Stimulated activated CD8-positive, alpha-beta memory T cell treated with anti-CD3 and anti-CD28 coated beads, Interleukin-4, amount 100 ng/mL, for 24 hours (primary cell): ENCODE measurements around the gene FOXP3.

Source experiments
- DNase-seq: peaks from one replicate; pipeline ENCODE4 v3.0.0-alpha.2; 2020; ENCODE audit warnings: low read depth

The FOXP3 gene

DNA sequence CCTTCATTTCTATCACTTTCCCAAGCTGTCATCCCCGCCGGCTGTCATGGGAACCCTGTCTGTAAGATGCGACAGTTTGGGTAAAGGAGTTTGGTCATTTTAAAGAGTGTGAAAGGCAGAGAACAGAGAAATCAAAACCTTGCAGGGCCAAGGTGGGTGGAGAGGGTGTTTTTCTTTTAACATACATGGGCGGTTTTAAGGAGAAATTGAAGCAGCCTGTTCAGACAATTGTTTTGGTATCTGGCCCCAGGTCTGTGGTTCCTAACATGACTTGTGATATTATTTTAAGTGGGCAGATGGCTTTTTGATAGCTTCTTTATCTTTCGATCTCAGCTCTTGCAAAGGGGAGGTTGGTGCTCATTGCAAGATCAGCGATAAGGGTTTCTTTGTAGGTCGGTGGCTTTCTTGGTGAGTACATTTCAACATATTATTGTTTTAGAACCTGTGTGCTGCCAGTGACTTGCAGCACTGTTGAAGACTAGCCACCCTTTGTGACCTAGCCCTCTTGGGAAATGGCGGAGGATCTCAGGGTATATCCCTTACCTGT lies 8.7 kb upstream of the FOXP3 start:
- no peak for DNase-seq

GRCh38 chrX:49272421-49272820 lies 7.9 kb upstream of the FOXP3 start:
- no peak for DNase-seq

DNA sequence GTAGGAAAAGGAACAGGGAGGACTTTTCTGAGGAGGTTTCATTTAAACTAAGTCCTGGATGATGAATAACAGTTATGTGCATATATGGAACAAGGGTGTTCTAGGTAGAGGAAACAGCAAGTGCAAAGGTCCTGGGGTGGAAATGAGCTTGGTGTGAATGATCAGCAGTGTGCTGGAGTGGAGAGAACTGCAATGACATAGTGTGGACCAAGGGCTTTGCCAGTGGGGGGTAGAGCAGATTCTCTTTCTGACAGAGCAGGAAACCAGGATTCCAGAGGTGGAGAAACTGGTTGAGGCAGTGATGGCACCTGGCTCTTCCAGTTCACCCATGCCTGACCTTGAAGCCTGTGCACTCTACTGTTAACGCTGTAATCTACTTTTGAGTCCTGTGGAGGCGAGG lies 6.8 kb upstream of the FOXP3 start:
- DNase-seq = no peak

DNA sequence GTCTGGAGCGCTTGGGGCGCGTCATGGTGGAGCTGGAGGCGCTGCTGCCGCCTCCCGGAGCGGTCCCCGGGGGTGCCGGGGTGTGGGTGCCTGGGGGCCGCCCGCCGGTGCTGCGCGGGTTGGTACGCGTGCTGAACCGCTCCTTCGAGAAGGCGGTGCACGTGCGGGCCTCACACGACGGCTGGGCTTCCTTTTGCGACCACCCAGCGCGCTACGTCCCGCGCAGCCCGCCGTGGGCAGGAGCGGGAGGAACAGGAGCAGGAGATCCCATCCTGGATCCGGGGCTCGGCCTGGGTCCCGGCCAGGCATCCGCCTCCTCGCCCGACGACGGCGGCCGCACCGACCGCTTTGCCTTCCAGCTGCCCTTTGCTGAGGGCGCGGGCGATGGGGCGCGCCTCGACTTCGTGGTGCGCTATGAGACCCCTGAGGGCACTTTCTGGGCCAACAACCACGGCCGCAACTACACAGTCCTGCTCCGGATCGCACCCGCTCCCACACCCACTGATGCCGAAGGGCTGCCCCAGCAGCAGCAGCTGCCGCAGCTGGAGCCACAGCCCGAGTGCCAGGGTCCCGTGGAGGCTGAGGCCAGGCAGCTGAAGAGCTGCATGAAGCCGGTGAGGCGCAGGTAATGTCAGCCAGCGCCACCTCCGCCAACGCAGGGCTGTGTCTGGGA lies 5.9 kb upstream of the FOXP3 start:
- no peak for DNase-seq

DNA sequence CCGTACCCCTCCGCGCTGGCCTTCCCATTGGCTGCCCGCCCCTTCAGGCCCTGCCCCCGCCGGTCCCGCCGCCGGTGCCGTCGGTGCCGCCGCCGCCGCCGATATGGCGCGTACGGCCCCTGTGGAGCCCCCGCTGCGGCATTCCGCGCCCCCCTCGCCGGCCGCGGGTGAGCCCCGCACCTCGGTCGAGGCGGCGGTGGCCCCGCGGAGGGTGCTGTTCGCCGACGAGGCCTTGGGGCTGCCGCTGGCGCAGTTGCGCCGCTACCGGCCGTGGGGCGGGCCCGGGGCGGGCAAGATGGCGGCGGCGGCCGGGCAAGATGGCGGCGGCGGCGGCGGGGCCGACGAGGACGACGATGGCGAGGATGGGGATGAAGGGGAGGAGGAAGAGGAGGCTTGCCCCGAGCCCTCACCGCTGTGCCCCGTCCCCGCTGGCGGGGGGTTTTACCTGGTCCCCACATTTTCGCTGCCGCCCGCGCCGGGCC lies 5.3 kb upstream of the FOXP3 start, which contains the start of gene PPP1R3F:
Gene PPP1R3F, plus strand, starts transcription at position 27 of the 482 bp plus-strand sequence. Its CDS starts 77 bp downstream, at position 104.
- no peak for DNase-seq

- peak; percentile 89 for DNase-seq
Measured at GRCh38 chrX:49269010-49269766, 4.7 kb upstream of the FOXP3 start.

DNA sequence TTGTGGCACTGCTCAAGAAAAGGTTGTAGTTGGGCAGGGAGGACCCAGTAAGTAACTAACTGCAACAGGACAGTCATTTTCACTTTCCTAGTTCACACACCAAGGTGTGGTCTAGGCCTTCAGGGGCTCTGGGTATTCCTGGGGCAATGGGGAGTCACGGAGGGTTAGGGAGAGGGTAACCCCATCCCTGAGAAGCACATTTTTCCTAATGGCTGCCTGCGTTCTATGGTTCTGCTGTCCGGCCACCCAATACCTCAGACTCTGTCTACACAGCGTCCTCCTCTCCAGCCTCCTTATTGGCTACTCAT lies 4.1 kb upstream of the FOXP3 start:
- DNase-seq = no peak

GRCh38 chrX:49266523-49267445 lies 2.3 kb upstream of the FOXP3 start:
- no peak for DNase-seq

- no peak for DNase-seq
Measured at GRCh38 chrX:49263631-49264030, 879 bp downstream of the FOXP3 start.

GRCh38 chrX:49262603-49263002 lies 1.9 kb downstream of the FOXP3 start:
- no peak for DNase-seq

DNA sequence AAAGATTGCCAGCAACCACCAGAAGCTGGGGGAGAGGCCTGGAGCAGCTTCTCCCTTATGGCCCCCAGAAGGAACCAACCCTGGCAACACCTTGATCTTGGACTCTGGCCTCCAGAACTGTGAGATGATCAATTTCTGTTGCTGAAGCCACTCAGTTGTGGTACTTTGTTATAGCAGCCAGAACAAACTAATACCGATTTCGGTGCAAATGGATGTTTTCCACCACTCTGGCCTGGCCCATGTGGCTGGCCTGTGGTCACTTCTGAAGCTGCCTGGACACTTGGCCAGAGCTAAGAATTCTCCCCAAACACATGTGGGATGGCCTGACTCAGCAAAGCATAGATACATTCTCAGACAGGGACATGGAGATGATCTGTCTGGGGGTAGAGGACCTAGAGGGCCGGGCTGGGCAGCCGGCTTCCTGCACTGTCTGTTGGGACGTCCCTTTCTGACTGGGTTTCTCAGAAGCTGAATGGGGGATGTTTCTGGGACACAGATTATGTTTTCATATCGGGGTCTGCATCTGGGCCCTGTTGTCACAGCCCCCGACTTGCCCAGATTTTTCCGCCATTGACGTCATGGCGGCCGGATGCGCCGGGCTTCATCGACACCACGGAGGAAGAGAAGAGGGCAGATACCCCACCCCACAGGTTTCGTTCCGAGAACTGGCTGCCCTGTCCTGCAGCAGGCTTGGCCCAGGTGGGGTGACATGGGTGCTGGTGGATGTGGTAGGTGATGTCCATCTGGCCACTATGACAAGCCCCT lies 4.1 kb downstream of the FOXP3 start:
- DNase-seq = no peak

GRCh38 chrX:49258749-49259124 lies 5.8 kb downstream of the FOXP3 start:
- DNase-seq = no peak

DNA sequence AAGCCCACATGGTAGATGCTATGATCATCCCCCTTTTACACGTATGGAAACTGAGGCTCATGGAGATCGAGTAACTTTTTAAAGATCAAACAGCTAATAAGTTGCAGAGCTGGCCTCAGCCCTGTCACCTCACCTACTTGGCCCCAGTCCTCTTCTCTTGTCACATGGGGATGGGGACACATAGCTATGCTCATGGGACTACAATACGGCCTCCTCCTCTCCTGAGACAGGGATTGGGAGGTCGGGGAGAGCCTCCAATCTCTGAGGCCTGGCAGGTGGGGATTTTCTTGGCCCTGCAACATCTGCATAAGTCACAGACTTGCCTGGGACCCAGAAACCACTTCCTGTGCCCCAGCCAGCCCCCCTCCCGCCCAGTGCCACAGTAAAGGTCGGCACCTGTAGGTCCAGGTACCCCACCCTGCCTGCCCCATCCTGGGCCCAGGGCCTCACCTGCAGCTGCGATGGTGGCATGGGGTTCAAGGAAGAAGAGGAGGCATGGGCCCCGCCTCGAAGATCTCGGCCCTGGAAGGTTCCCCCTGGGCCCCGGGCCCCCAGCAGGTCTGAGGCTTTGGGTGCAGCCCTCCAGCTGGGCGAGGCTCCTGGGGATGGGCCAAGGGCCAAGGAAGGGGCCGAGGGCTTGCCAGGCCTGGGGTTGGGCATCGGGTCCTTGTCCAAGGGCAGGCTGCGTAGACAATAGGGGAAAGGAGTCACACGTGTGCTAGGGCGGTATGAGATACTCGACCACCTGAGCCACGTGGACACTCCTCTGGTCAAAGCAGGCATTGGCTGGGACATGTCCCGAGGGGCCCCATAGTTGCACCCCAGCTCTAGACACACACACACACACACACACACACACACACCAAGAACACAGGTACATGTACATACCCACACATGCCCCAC lies 6.4 kb downstream of the FOXP3 start:
- no peak for DNase-seq

- DNase-seq = no peak
Measured at GRCh38 chrX:49257074-49257790, 7.3 kb downstream of the FOXP3 start.

GRCh38 chrX:49256268-49256995 lies 8.1 kb downstream of the FOXP3 start:
- DNase-seq = no peak

DNA sequence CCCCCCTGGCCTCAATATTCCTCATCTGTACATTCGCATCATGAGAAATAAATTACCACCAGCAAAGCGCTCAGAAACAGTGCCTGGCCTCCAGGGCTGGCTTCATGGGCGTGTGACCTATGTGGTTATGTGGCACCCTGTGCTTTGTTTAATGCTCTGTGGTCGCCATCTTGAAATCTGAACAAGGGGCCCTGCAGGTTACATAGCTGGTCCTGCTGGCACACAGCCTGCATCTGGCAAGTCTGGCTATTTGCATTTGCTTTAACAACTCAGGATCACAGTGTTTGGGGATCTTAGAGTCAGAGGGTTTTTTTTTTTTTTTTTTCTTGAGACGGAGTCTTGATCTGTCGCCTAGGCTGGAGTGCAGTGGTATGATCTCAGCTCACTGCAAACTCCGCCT lies 9.9 kb downstream of the FOXP3 start:
- DNase-seq = no peak

DNA sequence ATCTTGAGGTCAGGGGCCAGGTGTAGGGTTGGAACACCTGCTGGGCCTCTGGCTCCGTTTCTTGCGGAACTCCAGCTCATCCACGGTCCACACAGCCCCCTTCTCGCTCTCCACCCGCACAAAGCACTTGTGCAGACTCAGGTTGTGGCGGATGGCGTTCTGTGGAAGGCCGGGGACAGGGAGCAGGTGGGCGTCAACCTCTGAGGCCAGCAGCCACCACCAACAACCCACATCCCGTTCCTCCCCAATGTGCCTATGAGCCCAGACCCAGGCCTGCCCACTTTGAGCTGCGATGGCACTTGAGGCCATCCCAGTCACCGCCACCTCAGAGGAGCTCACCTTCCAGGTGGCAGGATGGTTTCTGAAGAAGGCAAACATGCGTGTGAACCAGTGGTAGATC lies 13.2 kb downstream of the FOXP3 start:
- no peak for DNase-seq

- DNase-seq = no peak
Measured at GRCh38 chrX:49250578-49250977, 13.9 kb downstream of the FOXP3 start.

DNA sequence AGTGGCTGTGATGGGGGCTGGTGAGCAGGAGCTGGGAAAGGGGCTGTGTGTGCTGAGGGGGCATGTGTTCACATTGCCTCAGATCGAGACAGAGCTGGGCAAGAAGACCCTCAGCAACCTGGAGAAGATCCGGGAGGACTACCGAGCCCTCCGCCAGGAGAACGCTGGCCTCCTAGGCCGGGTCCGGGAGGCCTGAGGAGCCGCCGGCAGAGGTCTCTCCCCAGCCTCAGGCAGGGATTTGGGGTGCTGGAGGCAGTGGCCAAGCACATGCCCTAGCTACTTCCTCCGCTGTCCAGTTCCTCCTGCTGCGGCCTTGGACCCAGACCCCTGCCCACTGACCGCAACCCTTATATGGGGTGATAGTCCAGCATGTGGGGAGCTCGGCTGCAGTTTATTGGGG lies 14.4 kb downstream of the FOXP3 start:
- DNase-seq = no peak
